HEK293 (cell line): ENCODE data around the gene CREBBP.

ENCODE experiments used
- CTCF ChIA-PET: fragments of 350-600 bp; formaldehyde crosslinking; extraction: SDS; loops from one replicate; lab custom pipeline; 2021; ENCODE audit warnings: antibody characterized with exemption; lab: Yijun Ruan, JAX
- POLR2A ChIA-PET: fragments of 300-600 bp; formaldehyde crosslinking; extraction: SDS; loops from one replicate; lab custom pipeline; 2020; ENCODE audit warnings: antibody characterized with exemption, inconsistent platforms; lab: Yijun Ruan, JAX
- H3K27ac ChIP-seq: fragments of 200-500 bp; sonication (Bioruptor generic); 2 replicates; pipeline ENCODE4 v1.5.1; 2014; ENCODE audit warnings: low read depth, low read length, control low read depth, inconsistent platforms; ENCODE audit errors: extremely low read depth
- H3K36me3 ChIP-seq, 2 experiments: fragments of 200-500 bp in 1 of 2; sonication (Bioruptor generic) in 1 of 2; 1 replicate in 1 of 2; 2 replicates in 1 of 2; pipeline ENCODE4 v1.5.1; 2014 to 2017; ENCODE audit warnings: inconsistent platforms in 2 of 2, low read length in 2 of 2; ENCODE audit not compliant: control insufficient read depth in 2 of 2, insufficient read depth in 1 of 2
- H3K4me1 ChIP-seq: fragments of 200-500 bp; sonication (Bioruptor generic); 2 replicates; pipeline ENCODE4 v1.5.1; 2014; ENCODE audit warnings: mild to moderate bottlenecking, low read length, inconsistent platforms; ENCODE audit not compliant: control insufficient read depth, insufficient read depth
- H3K4me3 ChIP-seq: 2 replicates; pipeline ENCODE4 v1.5.1; 2011; ENCODE audit warnings: low read depth, mild to moderate bottlenecking, control low read depth, low read length, moderate library complexity
- H3K9me3 ChIP-seq: fragments of 200-500 bp; sonication (Bioruptor generic); 2 replicates; pipeline ENCODE4 v1.5.1; 2014; ENCODE audit warnings: low read depth, low read length, inconsistent platforms; ENCODE audit not compliant: control insufficient read depth, insufficient read depth
- KLF1 ChIP-seq: fragments of 450-650 bp; formaldehyde crosslinking; IDR thresholded peaks from 2 replicates; pipeline ENCODE4 v1.5.1; 2016; ENCODE audit warnings: missing biosample characterization, missing genetic modification characterization
- PRDM1 ChIP-seq: fragments of 450-650 bp; formaldehyde crosslinking; IDR thresholded peaks from 2 replicates; pipeline ENCODE4; 2016; ENCODE audit warnings: missing biosample characterization, missing genetic modification characterization
- PRDM10 ChIP-seq: fragments of 450-650 bp; formaldehyde crosslinking; IDR thresholded peaks from 2 replicates; pipeline ENCODE4 v1.5.1; 2016; ENCODE audit warnings: missing biosample characterization, missing genetic modification characterization
- PRDM4 ChIP-seq: fragments of 450-650 bp; formaldehyde crosslinking; IDR thresholded peaks from 2 replicates; pipeline ENCODE4 v1.5.1; 2017; ENCODE audit warnings: missing biosample characterization, missing genetic modification characterization
- RBAK ChIP-seq: fragments of 450-650 bp; formaldehyde crosslinking; IDR thresholded peaks from 2 replicates; pipeline ENCODE4 v1.5.1; 2016; ENCODE audit warnings: missing biosample characterization, missing genetic modification characterization
- YY2 ChIP-seq: fragments of 450-650 bp; formaldehyde crosslinking; IDR thresholded peaks from 2 replicates; pipeline ENCODE4 v1.5.1; 2016; ENCODE audit warnings: missing biosample characterization, missing genetic modification characterization
- ZBTB21 ChIP-seq: fragments of 450-650 bp; formaldehyde crosslinking; IDR thresholded peaks from 2 replicates; pipeline ENCODE4 v1.5.1; 2017; ENCODE audit warnings: missing biosample characterization, missing genetic modification characterization
- ZFHX2 ChIP-seq: fragments of 450-650 bp; formaldehyde crosslinking; conservative IDR thresholded peaks from 2 replicates; pipeline ENCODE4 v1.5.1; 2016; ENCODE audit warnings: missing biosample characterization, missing genetic modification characterization
- ZNF10 ChIP-seq: fragments of 450-650 bp; formaldehyde crosslinking; IDR thresholded peaks from 2 replicates; pipeline ENCODE4 v1.5.1; 2017; ENCODE audit warnings: missing biosample characterization, missing genetic modification characterization
- ZNF112 ChIP-seq: fragments of 450-650 bp; formaldehyde crosslinking; IDR thresholded peaks from 2 replicates; pipeline ENCODE4 v1.5.0; 2017; ENCODE audit warnings: missing biosample characterization, missing genetic modification characterization
- ZNF19 ChIP-seq: fragments of 450-650 bp; formaldehyde crosslinking; IDR thresholded peaks from 2 replicates; pipeline ENCODE4; 2016; ENCODE audit warnings: missing biosample characterization, missing genetic modification characterization, low read depth
- ZNF266 ChIP-seq: fragments of 450-650 bp; formaldehyde crosslinking; IDR thresholded peaks from 2 replicates; pipeline ENCODE4 v1.5.1; 2016; ENCODE audit warnings: missing biosample characterization, missing genetic modification characterization, low read depth
- ZNF302 ChIP-seq: fragments of 450-650 bp; formaldehyde crosslinking; IDR thresholded peaks from 2 replicates; pipeline ENCODE4 v1.5.1; 2016; ENCODE audit warnings: missing biosample characterization, missing genetic modification characterization, low read depth
- ZNF311 ChIP-seq: fragments of 450-650 bp; formaldehyde crosslinking; IDR thresholded peaks from 2 replicates; pipeline ENCODE4 v1.5.1; 2017; ENCODE audit warnings: missing biosample characterization, missing genetic modification characterization, borderline replicate concordance
- ZNF366 ChIP-seq: fragments of 450-650 bp; formaldehyde crosslinking; conservative IDR thresholded peaks from 2 replicates; pipeline ENCODE4 v1.5.1; 2016; ENCODE audit warnings: missing biosample characterization, missing genetic modification characterization
- ZNF433 ChIP-seq: fragments of 450-650 bp; formaldehyde crosslinking; IDR thresholded peaks from 2 replicates; pipeline ENCODE4 v1.5.1; 2016; ENCODE audit warnings: missing biosample characterization, missing genetic modification characterization, low read depth
- ZNF529 ChIP-seq: fragments of 450-650 bp; formaldehyde crosslinking; IDR thresholded peaks from 2 replicates; pipeline ENCODE4 v1.5.1; 2017; ENCODE audit warnings: missing genetic modification characterization, missing biosample characterization; ENCODE audit not compliant: insufficient replicate concordance
- ZNF555 ChIP-seq: fragments of 450-650 bp; formaldehyde crosslinking; conservative IDR thresholded peaks from 2 replicates; pipeline ENCODE4 v1.5.1; 2017; ENCODE audit warnings: missing biosample characterization, mild to moderate bottlenecking, missing genetic modification characterization, inconsistent platforms
- ZNF560 ChIP-seq: fragments of 450-650 bp; formaldehyde crosslinking; IDR thresholded peaks from 2 replicates; pipeline ENCODE4 v1.5.1; 2017; ENCODE audit warnings: missing biosample characterization, missing genetic modification characterization, borderline replicate concordance
- ZNF596 ChIP-seq: fragments of 450-650 bp; IDR thresholded peaks from 2 replicates; pipeline ENCODE4 v1.5.0; 2018; ENCODE audit warnings: missing biosample characterization, mild to moderate bottlenecking, missing genetic modification characterization, moderate library complexity
- ZNF701 ChIP-seq: fragments of 450-650 bp; formaldehyde crosslinking; IDR thresholded peaks from 2 replicates; pipeline ENCODE4 v1.5.1; 2016; ENCODE audit warnings: missing biosample characterization, missing genetic modification characterization
- ZNF830 ChIP-seq: fragments of 450-650 bp; IDR thresholded peaks from 2 replicates; pipeline ENCODE4 v1.5.0; 2018; ENCODE audit warnings: missing biosample characterization, missing genetic modification characterization, low read depth, mild to moderate bottlenecking, moderate library complexity
- TF ChIP-seq, protein P1 (sequence below): fragments of 450-650 bp; formaldehyde crosslinking; IDR thresholded peaks from 2 replicates; pipeline ENCODE4 v1.5.1; 2016; ENCODE audit warnings: missing biosample characterization, missing genetic modification characterization, borderline replicate concordance
- TF ChIP-seq, protein P2 (sequence below): fragments of 450-650 bp; formaldehyde crosslinking; IDR thresholded peaks from 2 replicates; pipeline ENCODE4 v1.5.1; 2016; ENCODE audit warnings: missing biosample characterization, missing genetic modification characterization

CREBBP gene

DNA sequence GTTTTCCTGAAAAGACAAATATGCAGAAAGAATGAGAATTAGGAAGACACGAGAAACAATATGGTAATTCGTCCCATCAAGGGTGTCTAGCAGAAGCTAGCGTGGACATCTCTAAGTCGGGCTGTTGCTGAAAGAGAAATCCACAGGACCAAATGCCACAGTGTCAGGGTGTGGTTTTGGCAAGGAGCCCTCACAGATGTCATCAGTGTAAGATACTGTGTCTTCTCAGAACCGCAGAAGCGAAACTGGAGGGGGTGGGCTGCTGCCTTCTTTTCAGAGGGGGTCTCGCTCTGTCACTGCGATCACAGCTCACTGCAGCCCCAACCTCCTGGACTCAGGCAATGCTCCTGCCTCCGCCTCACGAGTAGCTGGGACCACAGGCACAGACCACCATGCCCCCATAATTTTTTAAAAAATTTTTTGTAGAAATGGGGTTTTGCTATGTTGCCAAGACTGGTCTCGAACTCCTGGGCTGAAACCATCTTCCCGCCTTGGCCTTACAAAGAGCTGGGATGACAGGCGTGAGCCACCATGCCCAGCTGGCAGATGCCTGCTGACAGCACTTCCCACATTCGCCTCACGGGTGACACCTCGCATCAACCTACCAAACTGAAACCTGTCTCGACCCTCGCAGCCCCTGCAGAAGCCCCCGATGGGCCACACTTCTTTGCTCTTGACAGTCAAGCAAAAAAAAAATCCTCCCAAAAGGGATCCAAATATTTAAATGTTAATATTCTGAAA, 189.4 kb downstream of the CREBBP start:
- ChIA-PET CTCF (interaction anchor here (0.6 to 2.5 kb wide), 16 partner anchors 9 to 563 kb away, joined by 3 to 27 read pairs (median 4); no protein-coding TSS in a partner anchor), POLR2A (interaction anchor here (0.5 to 1.6 kb wide), 2 partner anchors 9 to 26 kb away, joined by 3 read pairs; partner anchors contain the start of gene TRAP1)
- Histone ChIP-seq H3K27ac (no peak overlapping the region), H3K4me3 (no peak overlapping the region), H3K4me1 (no peaks in the 10 kb centered on the region), H3K36me3 (peaks cover 23 to 48% of the 10 kb centered on the region in 2 experiments; a peak in 2 of 3 replicates), H3K9me3 (no peaks in the 10 kb centered on the region)
- no peak for TF ChIP-seq YY2 (tag by site-specific recombination)
- TF ChIP-seq, protein P1, sequence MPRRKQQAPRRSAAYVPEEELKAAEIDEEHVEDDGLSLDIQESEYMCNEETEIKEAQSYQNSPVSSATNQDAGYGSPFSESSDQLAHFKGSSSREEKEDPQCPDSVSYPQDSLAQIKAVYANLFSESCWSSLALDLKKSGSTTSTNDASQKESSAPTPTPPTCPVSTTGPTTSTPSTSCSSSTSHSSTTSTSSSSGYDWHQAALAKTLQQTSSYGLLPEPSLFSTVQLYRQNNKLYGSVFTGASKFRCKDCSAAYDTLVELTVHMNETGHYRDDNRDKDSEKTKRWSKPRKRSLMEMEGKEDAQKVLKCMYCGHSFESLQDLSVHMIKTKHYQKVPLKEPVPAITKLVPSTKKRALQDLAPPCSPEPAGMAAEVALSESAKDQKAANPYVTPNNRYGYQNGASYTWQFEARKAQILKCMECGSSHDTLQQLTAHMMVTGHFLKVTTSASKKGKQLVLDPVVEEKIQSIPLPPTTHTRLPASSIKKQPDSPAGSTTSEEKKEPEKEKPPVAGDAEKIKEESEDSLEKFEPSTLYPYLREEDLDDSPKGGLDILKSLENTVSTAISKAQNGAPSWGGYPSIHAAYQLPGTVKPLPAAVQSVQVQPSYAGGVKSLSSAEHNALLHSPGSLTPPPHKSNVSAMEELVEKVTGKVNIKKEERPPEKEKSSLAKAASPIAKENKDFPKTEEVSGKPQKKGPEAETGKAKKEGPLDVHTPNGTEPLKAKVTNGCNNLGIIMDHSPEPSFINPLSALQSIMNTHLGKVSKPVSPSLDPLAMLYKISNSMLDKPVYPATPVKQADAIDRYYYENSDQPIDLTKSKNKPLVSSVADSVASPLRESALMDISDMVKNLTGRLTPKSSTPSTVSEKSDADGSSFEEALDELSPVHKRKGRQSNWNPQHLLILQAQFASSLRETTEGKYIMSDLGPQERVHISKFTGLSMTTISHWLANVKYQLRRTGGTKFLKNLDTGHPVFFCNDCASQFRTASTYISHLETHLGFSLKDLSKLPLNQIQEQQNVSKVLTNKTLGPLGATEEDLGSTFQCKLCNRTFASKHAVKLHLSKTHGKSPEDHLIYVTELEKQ = no peak
- TF ChIP-seq, protein P2, sequence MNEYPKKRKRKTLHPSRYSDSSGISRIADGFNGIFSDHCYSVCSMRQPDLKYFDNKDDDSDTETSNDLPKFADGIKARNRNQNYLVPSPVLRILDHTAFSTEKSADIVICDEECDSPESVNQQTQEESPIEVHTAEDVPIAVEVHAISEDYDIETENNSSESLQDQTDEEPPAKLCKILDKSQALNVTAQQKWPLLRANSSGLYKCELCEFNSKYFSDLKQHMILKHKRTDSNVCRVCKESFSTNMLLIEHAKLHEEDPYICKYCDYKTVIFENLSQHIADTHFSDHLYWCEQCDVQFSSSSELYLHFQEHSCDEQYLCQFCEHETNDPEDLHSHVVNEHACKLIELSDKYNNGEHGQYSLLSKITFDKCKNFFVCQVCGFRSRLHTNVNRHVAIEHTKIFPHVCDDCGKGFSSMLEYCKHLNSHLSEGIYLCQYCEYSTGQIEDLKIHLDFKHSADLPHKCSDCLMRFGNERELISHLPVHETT (tag by site-specific recombination) = no peak
- no peak for TF ChIP-seq ZNF596
- TF ChIP-seq ZFHX2 (tag by site-specific recombination) = no peak
- TF ChIP-seq ZNF560 = no peak
- no peak for TF ChIP-seq PRDM1 (tag by site-specific recombination)
- no peak for TF ChIP-seq ZNF830 (tag by site-specific recombination)
- TF ChIP-seq ZNF433 (tag by site-specific recombination) = no peak
- no peak for TF ChIP-seq ZNF366 (tag by site-specific recombination)
- no peak for TF ChIP-seq ZNF10 (tag by site-specific recombination)
- no peak for TF ChIP-seq ZNF19 (tag by site-specific recombination)
- TF ChIP-seq PRDM4 (tag by site-specific recombination) = no peak
- no peak for TF ChIP-seq ZNF529

DNA sequence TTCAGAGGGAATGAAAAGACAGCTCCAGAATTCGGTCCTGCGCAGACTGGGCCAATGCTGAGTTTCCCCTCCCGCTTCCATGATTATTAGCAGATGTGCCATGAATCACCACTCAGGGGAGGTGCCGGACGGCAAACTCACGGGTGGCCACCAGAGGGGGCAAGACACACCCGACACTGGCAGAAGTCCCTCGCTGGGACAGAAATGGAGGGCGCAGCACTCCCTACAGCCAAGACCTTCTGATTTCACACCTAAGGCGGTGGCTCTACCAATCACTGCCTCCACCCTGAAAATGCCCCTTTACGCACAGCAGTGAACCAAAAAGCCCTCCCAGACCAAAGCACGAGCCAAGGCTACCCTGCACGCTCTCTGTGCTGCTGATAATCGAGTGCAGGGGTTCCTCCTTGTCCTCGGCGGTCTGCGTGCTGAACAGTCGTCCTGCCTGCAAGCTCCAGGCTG, 190.0 kb downstream of the CREBBP start:
- no peak overlapping the region for H3K4me3 ChIP-seq
- CTCF ChIA-PET = interaction anchor here (0.6 to 2.5 kb wide), 16 partner anchors 9 to 563 kb away, joined by 3 to 27 read pairs (median 4); no protein-coding TSS in a partner anchor
- no peaks in the 10 kb centered on the region for H3K4me1 ChIP-seq
- POLR2A ChIA-PET = interaction anchor here (1.6 kb wide), 1 partner anchor 27 kb away, joined by 3 read pairs; the partner anchor contains the start of gene TRAP1
- H3K27ac ChIP-seq = no peak overlapping the region
- H3K36me3 ChIP-seq = peaks cover 25 to 55% of the 10 kb centered on the region in 2 experiments; a peak in 2 of 3 replicates
- no peaks in the 10 kb centered on the region for H3K9me3 ChIP-seq
- TF ChIP-seq ZNF112 (tag by site-specific recombination) = no peak
- TF ChIP-seq RBAK (tag by site-specific recombination) = no peak
- no peak for TF ChIP-seq ZBTB21
- TF ChIP-seq PRDM10 (tag by site-specific recombination) = peak; percentile 39; the same call in 1 of the 2 replicates
- TF ChIP-seq ZNF701 (tag by site-specific recombination) = no peak
- no peak for TF ChIP-seq ZNF302
- no peak for TF ChIP-seq ZNF311 (tag by site-specific recombination)
- 0 out of 2 replicates have a peak, but pooled peaks have one; percentile 16 for TF ChIP-seq KLF1 (tag by site-specific recombination)
- no peak for TF ChIP-seq ZNF266 (tag by site-specific recombination)
- TF ChIP-seq ZNF555 = no peak
